AG04449 (cell line): ENCODE data around the gene GRIN3A.

Experiments
- CTCF ChIA-PET: fragments of 350-600 bp; formaldehyde crosslinking; extraction: SDS; loops from one replicate; lab custom pipeline; 2021; ENCODE audit warnings: antibody characterized with exemption; lab: Yijun Ruan, JAX
- POLR2A ChIA-PET: fragments of 400-600, 350-600 bp; formaldehyde crosslinking; extraction: SDS; loops from one replicate; lab custom pipeline; 2020; ENCODE audit warnings: antibody characterized with exemption, inconsistent platforms; lab: Yijun Ruan, JAX
- DNase-seq: peaks from one replicate; pipeline ENCODE4 v3.0.0-alpha.2; 2010; ENCODE audit warnings: low read depth, low spot score
- H3K4me3 ChIP-seq: 2 replicates; pipeline ENCODE4 v1.5.1; 2011; ENCODE audit warnings: low read depth, mild to moderate bottlenecking, control low read depth, low read length
- CTCF ChIP-seq: IDR thresholded peaks from one replicate; pipeline ENCODE4 v1.5.1; 2011; ENCODE audit warnings: mild to moderate bottlenecking, moderate library complexity, low read length, control low read depth, inconsistent platforms; ENCODE audit not compliant: insufficient read depth; ENCODE audit errors: missing control alignments

The GRIN3A gene

GRCh38 chr9:101625876-101626275 lies 112.6 kb downstream of the GRIN3A start:
- POLR2A ChIA-PET: no interaction called here
- DNase-seq: no peak

GRCh38 chr9:101620452-101620851 lies 118.0 kb downstream of the GRIN3A start:
- DNase-seq: no peak
- POLR2A ChIA-PET: no interaction called here

More at GRCh38 chr9:101625876-101626275, 112.6 kb downstream of the GRIN3A start:
- TF ChIP-seq CTCF: no peak
- CTCF ChIA-PET: no interaction called here
- no peak overlapping the region for H3K4me3 ChIP-seq

GRCh38 chr9:101618698-101619097 lies 119.7 kb downstream of the GRIN3A start:
- ChIA-PET POLR2A (no interaction called here), CTCF (no interaction called here)
- no peak for TF ChIP-seq CTCF
- no peak for DNase-seq
- no peak overlapping the region for H3K4me3 ChIP-seq

More at GRCh38 chr9:101620452-101620851, 118.0 kb downstream of the GRIN3A start:
- H3K4me3 ChIP-seq: no peak overlapping the region
- CTCF ChIA-PET: no interaction called here
- no peak for TF ChIP-seq CTCF

GRCh38 chr9:101605547-101605946 lies 132.9 kb downstream of the GRIN3A start:
- TF ChIP-seq CTCF: no peak
- CTCF ChIA-PET: no interaction called here
- POLR2A ChIA-PET: no interaction called here
- H3K4me3 ChIP-seq: no peak overlapping the region
- no peak for DNase-seq

- POLR2A ChIA-PET: no interaction called here
- TF ChIP-seq CTCF: no peak
- no peak overlapping the region for H3K4me3 ChIP-seq
- no peak for DNase-seq
- CTCF ChIA-PET: no interaction called here
Observed at GRCh38 chr9:101604296-101604695, 134.2 kb downstream of the GRIN3A start.

- H3K4me3 ChIP-seq: no peak overlapping the region
- peak; percentile 52 for TF ChIP-seq CTCF
- DNase-seq: no peak
- ChIA-PET POLR2A (no interaction called here), CTCF (interaction anchor here (0.6 to 1.6 kb wide), 5 partner anchors 8 to 126 kb away, joined by 3 to 5 read pairs (median 4); no protein-coding TSS in a partner anchor)
Observed at GRCh38 chr9:101601904-101602765, 136.3 kb downstream of the GRIN3A start.
